ENCODE measurements around the gene EMILIN2.

The EMILIN2 gene

GRCh38 chr18:2964361-2965010, 117.7 kb downstream of the EMILIN2 start:
- no peaks in the 10 kb centered on the region for H3K79me1 ChIP-seq (ENCODE audit: low read depth, low read length)
- H3K4me1 ChIP-seq (ENCODE audit: control insufficient read depth in 2 of 2, insufficient read depth in 1 of 2, low read depth in 1 of 2, low read length in 2 of 2): peaks cover 4 to 32% of the 10 kb centered on the region in 2 donors
- H3K4ac ChIP-seq (ENCODE audit: low read length): no peak overlapping the region
- no peaks in the 10 kb centered on the region for H3K27me3 ChIP-seq (ENCODE audit: control insufficient read depth in 3 of 3, insufficient read depth in 3 of 3, low read depth in 1 of 3, low read length in 3 of 3)
- no peak overlapping the region for H3K18ac ChIP-seq (ENCODE audit: low read length)
- H4K8ac ChIP-seq (ENCODE audit: low read depth, low read length): no peak overlapping the region
- no peak overlapping the region for H4K91ac ChIP-seq (ENCODE audit: low read depth, low read length, poor library complexity)
- no peak overlapping the region for H2AK5ac ChIP-seq (ENCODE audit: low read depth, low read length)
- no peak overlapping the region for H3K27ac ChIP-seq (replicated peaks; ENCODE audit: low read length)
- H2BK5ac ChIP-seq (ENCODE audit: low read length): no peak overlapping the region
- H3K9me3 ChIP-seq (replicated peaks in 1 of 2; ENCODE audit: control insufficient read depth in 2 of 2, insufficient read depth in 1 of 2, low read depth in 1 of 2, low read length in 2 of 2): peaks cover 0 to 4% of the 10 kb centered on the region in 2 donors
- H2BK15ac ChIP-seq (ENCODE audit: low read length): no peak overlapping the region
- no CpG with 5 or more reads among the region's 8 CpGs for WGBS, 2 donors (ENCODE audit: extremely low coverage in 2 of 2, insufficient read length in 2 of 2, insufficient replicate concordance in 1 of 2)
- no peak for DNase-seq (ENCODE audit: low spot score)
- H3K14ac ChIP-seq (ENCODE audit: low read length): no peak overlapping the region
- H3K23ac ChIP-seq (ENCODE audit: low read depth, low read length, poor library complexity): no peak overlapping the region
- no peak overlapping the region for H3K4me3 ChIP-seq (ENCODE audit: low read length in 2 of 2)
- no peak overlapping the region for H2BK120ac ChIP-seq (ENCODE audit: low read depth, low read length)
- H3K36me3 ChIP-seq (replicated peaks in 1 of 2; ENCODE audit: control insufficient read depth in 2 of 2, insufficient read depth in 2 of 2, low read length in 2 of 2): peaks cover 2 to 11% of the 10 kb centered on the region in 2 donors
- H2BK12ac ChIP-seq (ENCODE audit: low read length): no peak overlapping the region
- no peak overlapping the region for H3K9ac ChIP-seq (ENCODE audit: low read depth, low read length, poor library complexity)
- no peak overlapping the region for H3K4me2 ChIP-seq (ENCODE audit: insufficient read depth, low read length, poor library complexity, severe bottlenecking)
- H2AFZ ChIP-seq (ENCODE audit: low read length): no peak overlapping the region

All from neuronal stem cell (in vitro differentiated cells).